ENCODE data around the gene SSX4B.
"Not testable (repeated sequence)": the region's sequence is repeated elsewhere in the genome, so short reads cannot be mapped to it uniquely, and the experiment has no call there.

SSX4B gene

GRCh38 chrX:48411860-48412259, at the start of gene SSX4B:
SSX4B (minus strand) TSS chrX:48411960; CDS start chrX:48411372, 588 bp downstream.
- DNase-seq (ENCODE audit: low read depth in 3 of 3), result not testable (repeated sequence)

- no peak for DNase-seq (ENCODE audit: low read depth in 3 of 3)
Measured at GRCh38 chrX:48460606-48461005, 48.8 kb upstream of the SSX4B start.

DNA sequence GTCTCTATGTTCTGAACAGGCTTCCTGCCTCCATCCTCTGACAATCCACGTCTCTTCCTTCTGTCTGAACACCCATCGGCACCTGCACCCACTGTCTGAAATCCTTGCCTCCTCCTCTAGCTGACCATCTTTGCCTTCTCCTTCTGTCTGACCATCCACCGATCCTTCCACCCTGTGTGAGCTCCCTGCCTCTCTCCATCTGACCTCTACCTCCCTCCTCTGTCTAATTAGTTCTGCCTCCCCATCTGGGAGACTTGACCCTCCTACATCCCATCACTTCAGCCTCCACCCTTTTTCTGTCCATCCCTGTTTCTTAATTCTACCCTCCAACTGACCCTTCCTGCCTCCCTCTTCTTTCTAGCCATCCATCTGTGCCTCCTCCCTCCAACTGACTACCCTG, 48.3 kb upstream of the SSX4B start:
- no peak for DNase-seq (ENCODE audit: low read depth in 3 of 3)

GRCh38 chrX:48459483-48459882, 47.7 kb upstream of the SSX4B start:
- DNase-seq (ENCODE audit: low read depth in 3 of 3), result no peak

DNA sequence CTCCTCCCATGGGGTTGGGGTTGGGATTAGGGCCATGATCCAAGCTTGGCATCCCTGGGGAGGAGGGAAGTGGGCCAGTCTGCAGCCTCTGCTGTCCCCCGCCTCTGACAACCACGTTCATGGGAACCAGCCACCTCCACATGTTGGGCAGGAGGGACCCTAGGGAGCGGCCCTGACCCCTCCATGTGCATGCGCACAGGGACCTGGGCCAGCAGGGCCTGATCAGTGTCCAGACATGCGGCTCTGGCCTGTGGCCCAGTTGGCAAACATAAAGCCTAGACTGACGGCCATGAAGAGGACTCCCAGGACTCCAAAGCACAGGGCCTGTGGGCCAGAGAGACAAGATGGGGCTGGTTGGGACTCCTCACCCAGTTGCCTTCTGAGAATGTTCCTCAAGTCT, 47.0 kb upstream of the SSX4B start:
- no peak for DNase-seq (ENCODE audit: low read depth in 3 of 3)

DNA sequence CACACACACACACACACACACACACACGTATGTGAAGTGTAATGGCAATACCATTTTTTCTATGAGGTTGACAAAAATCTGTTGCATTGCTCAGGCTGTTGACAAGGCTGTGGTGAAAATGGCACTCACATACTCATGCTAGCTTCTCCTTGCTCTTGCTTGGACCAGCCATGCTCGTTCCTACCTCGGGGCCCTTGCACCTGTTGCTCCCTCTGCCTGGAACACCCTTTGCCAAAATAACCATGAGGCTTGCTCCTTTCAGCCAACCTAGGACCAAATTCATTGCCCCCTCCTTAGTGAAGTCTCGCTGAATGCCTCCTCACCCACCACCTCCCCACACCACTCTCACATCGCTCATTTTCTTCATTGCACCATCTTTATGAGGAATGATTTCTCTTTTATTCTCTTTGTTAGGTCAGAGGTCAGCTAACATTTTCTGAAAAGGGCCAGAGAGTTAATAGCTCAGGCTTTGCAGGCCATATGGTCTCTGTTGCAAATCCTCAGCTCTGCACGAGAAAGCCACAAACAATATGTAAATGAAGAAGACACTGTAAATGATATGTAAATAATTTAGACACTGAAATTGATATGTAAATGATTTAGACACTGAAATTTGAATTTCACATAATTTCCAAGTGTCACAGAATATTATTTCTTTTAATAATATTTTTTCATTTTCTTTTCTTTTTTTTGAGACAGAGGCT, 45.0 kb upstream of the SSX4B start:
- DNase-seq (ENCODE audit: low read depth in 3 of 3), result no peak

GRCh38 chrX:48451708-48452107, 39.9 kb upstream of the SSX4B start:
- DNase-seq (ENCODE audit: low read depth in 3 of 3), result no peak

DNA sequence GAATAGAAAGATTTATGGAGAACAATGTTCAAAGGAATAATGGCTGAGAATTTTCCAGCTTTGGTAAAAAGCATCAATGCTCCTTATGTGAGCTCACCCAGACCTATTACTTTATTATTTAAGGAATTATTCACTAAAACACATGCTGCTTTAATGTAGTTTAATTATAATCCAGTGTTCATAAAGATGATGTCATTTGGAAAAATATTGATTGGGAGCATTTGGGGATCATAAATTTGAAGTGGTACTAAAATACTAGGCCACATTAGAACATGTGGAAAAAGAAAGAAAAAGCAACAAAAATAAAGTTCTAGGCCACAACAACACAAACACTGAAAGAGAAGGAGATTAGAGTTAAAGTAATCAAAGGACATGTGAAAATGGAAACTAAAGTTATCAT, 38.3 kb upstream of the SSX4B start:
- no peak for DNase-seq (ENCODE audit: low read depth in 3 of 3)

DNA sequence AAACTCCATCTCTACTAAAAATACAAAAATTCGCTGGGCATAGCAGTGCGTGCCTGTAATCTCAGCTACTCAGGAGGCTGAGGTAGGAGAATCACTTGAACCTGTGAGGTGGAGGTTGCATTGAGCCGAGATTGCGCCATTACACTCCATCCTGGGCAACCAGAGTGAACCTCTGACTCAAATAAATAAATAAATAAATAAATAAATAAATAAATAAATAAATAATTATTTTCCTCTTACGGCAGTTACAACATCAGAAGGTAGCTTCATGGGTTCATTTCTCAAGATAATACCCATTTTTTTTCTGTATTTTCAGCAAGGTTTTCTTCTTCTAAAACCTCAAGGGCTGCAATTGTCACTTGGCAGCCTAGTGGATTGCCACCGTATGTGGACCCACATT, 35.4 kb upstream of the SSX4B start:
- not testable (repeated sequence) for DNase-seq (ENCODE audit: low read depth in 3 of 3)

DNA sequence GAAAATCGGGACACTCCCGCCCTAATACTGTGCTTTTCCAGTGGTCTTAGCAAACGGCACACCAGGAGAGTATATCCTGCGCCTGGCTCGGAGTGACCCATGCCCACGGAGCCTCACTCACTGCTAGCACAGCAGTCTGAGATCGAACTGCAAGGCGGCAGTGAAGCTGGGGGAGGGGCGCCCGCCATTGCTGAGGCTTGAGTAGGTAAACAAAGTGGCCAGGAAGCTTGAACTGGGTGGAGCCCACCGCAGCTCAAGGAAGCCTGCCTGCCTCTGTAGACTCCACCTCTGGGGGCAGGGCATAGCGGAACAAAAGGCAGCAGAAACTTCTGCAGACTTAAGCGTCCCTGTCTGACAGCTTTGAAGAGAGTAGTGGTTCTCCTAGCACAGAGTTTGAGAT, 22.0 kb upstream of the SSX4B start:
- not testable (repeated sequence) for DNase-seq (ENCODE audit: low read depth in 3 of 3)

DNA sequence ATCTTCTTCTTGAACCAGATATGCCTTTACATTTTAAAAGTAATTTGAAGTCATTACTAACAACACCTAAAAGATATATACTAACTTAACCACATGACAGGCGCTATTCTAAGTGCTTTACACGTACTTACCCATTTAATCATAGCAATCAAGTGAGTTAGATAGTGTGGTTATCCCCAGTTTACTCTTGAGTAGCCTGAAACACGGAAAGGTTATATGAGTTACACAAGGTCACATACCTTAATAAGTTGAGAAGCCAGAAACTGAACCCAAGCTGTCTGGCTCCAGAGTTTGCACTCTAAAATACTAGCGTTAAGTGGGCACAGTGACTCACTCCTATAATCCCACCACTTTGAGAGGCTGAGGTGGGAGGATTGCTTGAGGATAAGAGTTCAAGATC, 18.4 kb upstream of the SSX4B start:
- DNase-seq (ENCODE audit: low read depth in 3 of 3), result not testable (repeated sequence)

DNA sequence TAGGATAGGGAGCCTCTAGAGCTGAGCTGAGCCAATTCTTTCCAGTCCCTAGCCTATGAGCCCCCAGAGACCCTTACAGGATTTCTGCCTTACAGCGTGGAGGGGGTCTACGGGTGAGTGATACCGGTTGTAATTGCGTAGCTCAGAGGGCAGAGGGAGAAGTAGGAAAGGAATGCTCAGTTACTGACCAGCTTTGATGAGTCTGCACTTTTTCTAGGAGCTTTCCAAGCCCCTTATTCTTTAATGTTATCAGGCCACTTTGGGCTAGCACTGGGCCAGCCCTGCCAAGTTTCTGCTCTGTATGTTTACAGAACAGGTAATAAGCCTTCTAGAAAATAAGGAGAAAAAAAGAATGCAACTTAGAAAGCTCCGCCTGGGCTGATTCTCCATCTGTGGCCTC, 17.8 kb upstream of the SSX4B start:
- not testable (repeated sequence) for DNase-seq (ENCODE audit: low read depth in 3 of 3)

DNA sequence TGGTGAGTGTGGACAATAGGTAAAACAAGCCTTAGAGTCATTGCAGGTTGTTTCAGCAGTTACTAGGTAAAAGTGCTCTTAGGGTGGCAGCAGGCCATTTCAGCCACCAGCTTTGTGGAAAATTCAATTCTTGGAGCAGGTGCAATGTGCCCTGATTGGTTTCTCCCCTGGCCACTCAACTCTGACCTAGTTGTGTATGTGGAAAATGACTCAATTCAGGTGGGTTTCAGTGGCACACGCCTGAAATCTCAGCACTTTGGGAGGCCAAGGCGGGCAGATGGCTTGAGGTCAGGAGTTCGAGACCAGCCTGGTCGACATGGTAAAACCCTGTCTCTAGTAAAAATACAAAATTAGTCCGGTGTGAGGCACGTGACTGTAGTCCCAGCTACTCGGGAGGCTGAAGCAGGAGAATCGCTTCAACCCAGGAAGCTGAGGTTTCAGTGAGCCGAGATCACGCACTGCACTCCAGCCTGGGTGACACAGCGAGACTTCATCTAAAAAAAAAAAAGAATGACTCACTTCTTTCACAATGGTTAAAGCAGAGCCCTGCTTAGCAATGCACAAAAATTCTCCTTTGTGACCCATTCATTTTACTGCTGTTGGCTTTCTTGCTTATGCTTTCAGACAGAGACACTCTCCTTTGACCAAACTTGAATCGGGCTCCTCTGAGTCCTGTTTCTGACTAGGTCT, 15.4 kb upstream of the SSX4B start:
- not testable (repeated sequence) for DNase-seq (ENCODE audit: low read depth in 3 of 3)

DNA sequence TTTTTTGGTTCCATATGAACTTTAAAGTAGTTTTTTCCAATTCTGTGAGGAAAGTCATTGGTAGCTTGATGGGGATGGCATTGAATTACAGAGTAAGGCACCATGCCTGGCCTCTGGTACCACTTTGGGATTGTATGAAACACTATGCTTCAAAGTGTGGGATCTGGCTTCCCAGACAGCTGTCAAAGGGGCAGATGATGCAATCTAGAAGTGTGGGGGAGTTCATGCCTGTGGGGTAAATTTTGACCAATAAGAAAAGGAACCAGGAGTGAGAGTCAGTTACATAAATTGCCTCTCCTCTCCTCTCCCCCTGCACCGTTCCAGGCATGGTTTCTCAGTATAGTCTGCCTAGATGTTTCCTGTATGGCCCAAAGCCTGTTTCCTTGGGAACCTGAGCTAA, 13.9 kb downstream of the SSX4B start:
- not testable (repeated sequence) for DNase-seq (ENCODE audit: low read depth in 3 of 3)

GRCh38 chrX:48396931-48397330, 14.8 kb downstream of the SSX4B start:
- DNase-seq (ENCODE audit: low read depth in 3 of 3), result not testable (repeated sequence)

- not testable (repeated sequence) for DNase-seq (ENCODE audit: low read depth in 3 of 3)
Measured at GRCh38 chrX:48383239-48383638, 28.5 kb downstream of the SSX4B start, which contains the start of gene SSX4. SSX4 (plus strand) TSS chrX:48383539; CDS start chrX:48384054, 515 bp downstream.

- not testable (repeated sequence) for DNase-seq (ENCODE audit: low read depth in 3 of 3)
Measured at GRCh38 chrX:48370408-48370807, 41.4 kb downstream of the SSX4B start.

- not testable (repeated sequence) for DNase-seq (ENCODE audit: low read depth in 3 of 3)
Measured at GRCh38 chrX:48367717-48368408, 43.9 kb downstream of the SSX4B start.

DNA sequence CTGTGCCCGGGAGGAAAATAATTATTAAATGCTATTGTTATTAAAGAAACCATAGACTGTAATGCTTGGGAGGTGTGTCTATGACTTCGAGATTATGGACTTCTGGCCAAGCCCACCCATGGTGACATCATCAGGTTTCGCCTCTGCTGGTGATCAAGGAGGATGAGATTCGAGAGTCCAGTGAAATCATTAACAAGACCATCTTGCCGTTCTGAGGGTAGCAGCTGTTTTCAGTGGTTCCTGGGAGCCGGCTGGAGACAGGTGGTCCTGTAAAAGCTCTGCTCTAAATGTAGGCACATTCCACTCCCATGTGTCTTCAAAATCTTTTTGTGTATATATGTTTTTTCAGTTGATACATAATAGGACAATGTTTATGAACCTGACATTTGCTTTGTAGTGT, 52.5 kb downstream of the SSX4B start:
- not testable (repeated sequence) for DNase-seq (ENCODE audit: low read depth in 3 of 3)

GRCh38 chrX:48357681-48358080, 54.1 kb downstream of the SSX4B start:
- DNase-seq (ENCODE audit: low read depth in 3 of 3), result no peak

DNA sequence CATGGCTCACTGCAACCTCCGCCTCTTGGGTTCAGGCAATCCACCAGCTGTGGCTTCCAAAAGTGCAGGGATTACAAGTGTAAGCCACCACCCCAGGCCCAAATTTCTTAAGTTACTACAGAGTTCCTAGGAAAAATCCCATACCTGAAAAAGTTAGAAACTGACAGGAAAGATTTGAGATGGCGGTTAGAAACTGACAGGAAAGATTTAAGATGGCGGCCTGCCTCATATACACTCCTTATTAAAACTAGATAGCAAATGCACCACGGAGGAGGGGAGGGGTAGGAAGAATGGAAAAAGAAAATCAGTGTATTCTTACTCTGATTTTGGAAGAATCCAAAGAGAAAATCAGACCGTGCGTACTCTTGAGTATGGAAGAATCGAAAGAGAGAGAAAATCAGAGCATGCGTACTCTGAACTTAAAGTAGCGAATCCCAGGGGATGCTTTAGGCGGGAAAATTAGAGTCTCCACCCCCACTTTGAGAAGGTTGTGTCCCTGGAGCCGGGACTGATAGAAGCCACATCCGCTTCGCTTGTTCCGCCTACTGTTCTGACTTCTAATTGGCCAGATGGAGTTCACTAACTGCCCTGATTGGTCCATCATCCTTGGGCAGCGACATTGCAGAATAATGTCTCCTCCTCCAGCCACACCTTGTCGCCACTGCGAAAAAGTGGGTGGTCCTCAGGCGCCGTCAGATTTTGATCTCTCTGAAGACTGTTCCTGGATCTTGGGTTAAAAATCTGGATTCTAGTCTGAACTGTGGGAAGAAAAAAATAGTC, 55.3 kb downstream of the SSX4B start, which contains the start of gene SSX3:
SSX3 (minus strand) TSS at position 389 of the 780 bp plus-strand sequence. CDS start 1,454 bp downstream, outside the sequence.
- not testable (repeated sequence) for DNase-seq (ENCODE audit: low read depth in 3 of 3)

All from stimulated activated CD4-positive, alpha-beta T cell treated with anti-CD3 and anti-CD28 coated beads, TNF-alpha, amount 100 ng/mL, for 48 hours (primary cell).